ENCODE data around the gene MOV10L1. TPM values are rescaled to one million over a fixed set of nuclear protein-coding genes. Genes with fewer than 3 reads are reported as not detected.
A peak's percentile ranks its signal among the peaks of the same experiment; 100 is the strongest.
"Not testable (repeated sequence)": the region's sequence is repeated elsewhere in the genome, so short reads cannot be mapped to it uniquely, and the experiment has no call there.

Gene MOV10L1
- total RNA-seq, 1 donor from 2014 or later: 0.12 TPM

GRCh38 chr22:50123119-50123518, 33.3 kb downstream of the MOV10L1 start:
- TF ChIP-seq CTCF (conservative IDR thresholded peaks at IDR 0.05; ENCODE audit: low read depth, low read length): no peak
- no peak for DNase-seq (ENCODE audit: low read depth)
- H3K4me3 ChIP-seq (ENCODE audit: low read depth, low read length): no peak overlapping the region

GRCh38 chr22:50125029-50125428, 35.2 kb downstream of the MOV10L1 start:
- no peak for DNase-seq (ENCODE audit: low read depth)
- H3K4me3 ChIP-seq (ENCODE audit: low read depth, low read length): no peak overlapping the region
- no peak for TF ChIP-seq CTCF (conservative IDR thresholded peaks at IDR 0.05; ENCODE audit: low read depth, low read length)

GRCh38 chr22:50129121-50129736, 39.4 kb downstream of the MOV10L1 start:
- TF ChIP-seq CTCF (conservative IDR thresholded peaks at IDR 0.05; ENCODE audit: low read depth, low read length): no peak
- no peak for DNase-seq (ENCODE audit: low read depth)
- H3K4me3 ChIP-seq (ENCODE audit: low read depth, low read length): no peak overlapping the region

- TF ChIP-seq CTCF (conservative IDR thresholded peaks at IDR 0.05; ENCODE audit: low read depth, low read length): no peak
- no peak for DNase-seq (ENCODE audit: low read depth)
- H3K4me3 ChIP-seq (ENCODE audit: low read depth, low read length): no peak overlapping the region
Measured at GRCh38 chr22:50131894-50132293, 42.1 kb downstream of the MOV10L1 start.

GRCh38 chr22:50134481-50134880, 44.7 kb downstream of the MOV10L1 start:
- no peak overlapping the region for H3K4me3 ChIP-seq (ENCODE audit: low read depth, low read length)
- DNase-seq (ENCODE audit: low read depth): no peak
- TF ChIP-seq CTCF (conservative IDR thresholded peaks at IDR 0.05; ENCODE audit: low read depth, low read length): no peak

- TF ChIP-seq CTCF (conservative IDR thresholded peaks at IDR 0.05; ENCODE audit: low read depth, low read length): no peak
- peak; percentile 16 for DNase-seq (ENCODE audit: low read depth)
- no peak overlapping the region for H3K4me3 ChIP-seq (ENCODE audit: low read depth, low read length)
Measured at GRCh38 chr22:50136581-50137015, 46.8 kb downstream of the MOV10L1 start.

- H3K4me3 ChIP-seq (ENCODE audit: low read depth, low read length); DNase-seq (ENCODE audit: low read depth): not testable (repeated sequence)
Measured at GRCh38 chr22:50137277-50137676, 47.5 kb downstream of the MOV10L1 start.

Data from epithelial cell of proximal tubule (primary cell).